Measurements from ENCODE around the gene SMAD7. TPM values are rescaled to one million over a fixed set of nuclear protein-coding genes. Genes with fewer than 3 reads are reported as not detected.
A peak's percentile ranks its signal among the peaks of the same experiment; 100 is the strongest.
"Not testable (repeated sequence)": the region's sequence is repeated elsewhere in the genome, so short reads cannot be mapped to it uniquely, and the experiment has no call there.

Gene SMAD7
- total RNA-seq, 1 donor from 2014 or later, result 34.1 TPM

DNA sequence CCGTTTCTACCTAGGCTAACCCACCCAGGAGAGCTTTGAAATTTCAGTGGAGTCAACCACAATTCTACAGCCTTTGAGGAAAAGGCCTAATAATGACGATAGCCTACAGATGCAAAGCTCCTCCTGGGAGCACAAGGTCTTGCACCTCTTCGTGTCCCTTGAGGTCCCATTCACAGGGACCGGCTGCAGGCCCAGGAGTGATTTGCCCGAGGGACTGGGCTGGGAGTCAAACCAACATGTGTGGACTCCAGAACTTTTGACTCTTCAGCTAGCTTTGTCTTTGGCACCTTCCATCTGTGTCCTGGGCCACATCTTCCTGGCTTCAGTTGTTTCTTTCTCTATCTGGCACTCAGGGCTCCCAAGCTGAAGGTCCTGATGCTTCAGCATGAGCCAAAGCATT lies 76.5 kb downstream of the SMAD7 start:
- H3K4me3 ChIP-seq, result no peak overlapping the region
- peak overlapping the region; percentile 79 for H3K27ac ChIP-seq
- intact Hi-C loops (cut with DNase I), result no loop called here
- H3K4me1 ChIP-seq, result peaks cover 34% of the 10 kb centered on the region
- TF ChIP-seq POLR2AphosphoS5 (IDR thresholded peaks at IDR 0.05; ENCODE audit: insufficient read depth in 1 of 2, low read depth in 1 of 2) (no peak), POLR2A (IDR thresholded peaks at IDR 0.05) (no peak)
- TF ChIP-seq, protein P1, sequence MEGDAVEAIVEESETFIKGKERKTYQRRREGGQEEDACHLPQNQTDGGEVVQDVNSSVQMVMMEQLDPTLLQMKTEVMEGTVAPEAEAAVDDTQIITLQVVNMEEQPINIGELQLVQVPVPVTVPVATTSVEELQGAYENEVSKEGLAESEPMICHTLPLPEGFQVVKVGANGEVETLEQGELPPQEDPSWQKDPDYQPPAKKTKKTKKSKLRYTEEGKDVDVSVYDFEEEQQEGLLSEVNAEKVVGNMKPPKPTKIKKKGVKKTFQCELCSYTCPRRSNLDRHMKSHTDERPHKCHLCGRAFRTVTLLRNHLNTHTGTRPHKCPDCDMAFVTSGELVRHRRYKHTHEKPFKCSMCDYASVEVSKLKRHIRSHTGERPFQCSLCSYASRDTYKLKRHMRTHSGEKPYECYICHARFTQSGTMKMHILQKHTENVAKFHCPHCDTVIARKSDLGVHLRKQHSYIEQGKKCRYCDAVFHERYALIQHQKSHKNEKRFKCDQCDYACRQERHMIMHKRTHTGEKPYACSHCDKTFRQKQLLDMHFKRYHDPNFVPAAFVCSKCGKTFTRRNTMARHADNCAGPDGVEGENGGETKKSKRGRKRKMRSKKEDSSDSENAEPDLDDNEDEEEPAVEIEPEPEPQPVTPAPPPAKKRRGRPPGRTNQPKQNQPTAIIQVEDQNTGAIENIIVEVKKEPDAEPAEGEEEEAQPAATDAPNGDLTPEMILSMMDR (IDR thresholded peaks at IDR 0.05), result no peak
- H3K27me3 ChIP-seq, result no peaks in the 10 kb centered on the region
- H3K9me3 ChIP-seq, result no peaks in the 10 kb centered on the region
- no peaks in the 10 kb centered on the region for H3K36me3 ChIP-seq
- no peak for DNase-seq (ENCODE audit: extremely low spot score in 2 of 2)

DNA sequence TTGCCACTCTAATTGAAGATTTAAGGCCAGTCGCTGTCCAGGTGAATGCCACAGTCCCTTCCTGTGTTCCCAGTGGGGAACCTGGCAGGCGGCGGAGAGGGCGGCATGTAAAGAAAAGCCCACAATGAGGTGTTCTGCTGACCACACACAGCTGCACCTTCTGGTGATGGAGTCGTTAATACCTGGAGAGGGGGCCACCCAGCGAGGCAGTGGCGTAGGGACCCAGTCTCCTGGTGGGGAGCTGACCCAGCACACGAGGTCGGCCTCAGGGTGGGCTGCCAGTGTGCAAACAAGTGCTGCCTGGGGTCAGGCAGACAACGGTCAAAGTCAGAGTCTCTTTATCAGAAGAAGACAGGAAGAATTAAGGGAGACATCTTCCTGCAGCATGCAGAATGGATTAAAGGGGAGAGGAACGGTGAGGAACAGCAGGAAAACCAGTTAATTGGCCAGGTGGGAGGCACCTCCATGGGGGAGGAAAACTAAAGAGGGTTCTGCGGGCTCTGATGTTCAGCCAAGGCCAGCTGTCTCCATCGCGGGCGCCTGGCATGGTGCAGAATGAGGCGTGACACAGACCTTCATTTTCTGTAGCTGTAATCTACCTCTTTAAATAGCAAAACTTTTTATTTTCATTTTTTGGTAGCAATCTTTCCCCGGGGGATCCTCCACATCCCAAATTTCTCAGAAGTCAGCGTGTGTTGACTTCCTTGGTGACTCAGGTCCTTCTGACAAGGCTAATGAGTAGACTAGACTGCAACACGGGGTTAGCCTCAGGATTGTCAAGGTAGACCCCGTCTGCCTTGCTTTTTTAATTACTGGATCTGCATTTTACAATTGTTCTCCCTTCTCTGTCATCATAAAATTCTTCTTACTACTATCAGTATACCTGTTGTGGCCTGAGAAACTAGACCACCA lies 78.3 kb downstream of the SMAD7 start:
- no peak for DNase-seq (ENCODE audit: extremely low spot score in 2 of 2)
- TF ChIP-seq POLR2A (IDR thresholded peaks at IDR 0.05) (no peak), POLR2AphosphoS5 (IDR thresholded peaks at IDR 0.05; ENCODE audit: insufficient read depth in 1 of 2, low read depth in 1 of 2) (no peak)
- TF ChIP-seq, protein P1 (IDR thresholded peaks at IDR 0.05), result no peak
- no peaks in the 10 kb centered on the region for H3K36me3 ChIP-seq
- intact Hi-C loops (cut with DNase I), result no loop called here
- H3K27ac ChIP-seq, result peak overlapping the region; percentile 79
- no peaks in the 10 kb centered on the region for H3K9me3 ChIP-seq
- peaks cover 28% of the 10 kb centered on the region for H3K4me1 ChIP-seq
- H3K4me3 ChIP-seq, result no peak overlapping the region
- no peaks in the 10 kb centered on the region for H3K27me3 ChIP-seq

DNA sequence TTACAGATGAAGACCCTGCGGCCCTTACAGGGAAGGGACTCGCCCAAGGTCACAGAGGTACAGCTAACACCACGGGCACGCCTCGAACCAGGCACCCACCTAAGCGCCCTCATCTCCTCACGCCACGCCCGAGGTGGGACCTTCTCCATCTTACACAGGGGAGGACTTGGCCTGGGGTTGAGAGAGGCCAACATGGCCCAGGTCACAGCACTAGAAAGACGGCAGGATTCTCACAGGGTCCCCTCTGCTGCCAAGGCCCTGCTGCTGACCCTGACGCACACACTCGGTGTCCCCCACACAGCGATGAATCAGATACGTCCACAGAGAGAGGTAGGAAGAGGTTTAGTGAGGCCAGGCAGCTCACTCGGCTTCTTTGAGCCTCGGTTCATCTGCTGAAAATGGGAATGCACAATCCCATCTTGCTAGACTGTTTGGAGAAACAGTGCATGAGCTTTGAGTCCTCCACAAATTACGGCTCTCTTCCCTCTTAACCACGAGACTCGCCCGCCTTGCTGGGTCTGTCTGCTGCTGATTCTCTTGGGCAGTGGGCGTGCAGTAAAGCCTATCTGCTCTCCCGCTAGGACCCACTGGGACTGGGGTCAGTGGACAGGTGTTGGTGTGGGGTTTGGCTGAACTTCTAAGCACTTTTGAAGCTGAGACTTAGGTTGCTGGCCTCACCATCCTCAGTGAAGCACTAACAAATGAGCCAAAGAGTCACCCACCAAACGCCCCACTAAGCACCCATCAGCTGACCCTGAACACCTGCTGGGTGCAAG lies 79.2 kb downstream of the SMAD7 start:
- Histone ChIP-seq H3K4me1 (peaks cover 28% of the 10 kb centered on the region), H3K27ac (no peak overlapping the region), H3K27me3 (no peaks in the 10 kb centered on the region), H3K4me3 (no peak overlapping the region), H3K9me3 (no peaks in the 10 kb centered on the region), H3K36me3 (no peaks in the 10 kb centered on the region)
- DNase-seq (ENCODE audit: extremely low spot score in 2 of 2), result no peak
- intact Hi-C loops (cut with DNase I), result no loop called here
- TF ChIP-seq POLR2AphosphoS5 (IDR thresholded peaks at IDR 0.05; ENCODE audit: insufficient read depth in 1 of 2, low read depth in 1 of 2), result no peak
- TF ChIP-seq, protein P1 (IDR thresholded peaks at IDR 0.05), result no peak
- TF ChIP-seq POLR2A (IDR thresholded peaks at IDR 0.05), result no peak

DNA sequence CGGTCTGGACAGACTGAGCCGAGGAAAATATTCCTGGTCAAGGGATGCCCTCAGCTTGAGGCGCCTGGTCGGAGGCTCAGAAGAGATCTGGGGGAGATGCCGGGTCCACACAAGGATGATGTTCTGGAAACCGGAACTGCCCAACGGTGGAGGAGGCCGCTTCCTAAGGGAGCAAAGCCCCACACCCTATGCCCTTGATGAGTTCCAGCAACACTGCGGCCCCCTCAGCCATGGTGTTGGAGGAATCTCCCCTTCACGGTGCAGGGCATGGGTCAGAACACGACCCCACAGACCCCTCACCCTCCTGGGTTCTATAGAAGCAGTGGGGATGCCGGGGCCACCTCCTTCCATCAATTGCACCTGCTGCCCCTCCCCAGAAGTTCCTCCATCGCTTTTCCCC lies 79.8 kb downstream of the SMAD7 start:
- H3K9me3 ChIP-seq; H3K27me3 ChIP-seq; intact Hi-C loops (cut with DNase I); H3K4me3 ChIP-seq; DNase-seq (ENCODE audit: extremely low spot score in 2 of 2); H3K27ac ChIP-seq; H3K36me3 ChIP-seq: not testable (repeated sequence)
- peaks cover 28% of the 10 kb centered on the region for H3K4me1 ChIP-seq

All from vagina (tissue), 2 donors.